GM21528 (cell line): ENCODE data around the gene PTPRJ.

ENCODE experiments used
- ATAC-seq: cut with Tn5 transposase; IDR thresholded peaks from one replicate; pipeline ENCODE4 v1.9.1; 2021; ENCODE audit warnings: mild to moderate bottlenecking, moderate library complexity; ENCODE audit not compliant: unreplicated experiment, low FRiP score

The PTPRJ gene

GRCh38 chr11:48055292-48056132 is 75.2 kb downstream of the PTPRJ start:
- no peak for ATAC-seq

- no peak for ATAC-seq
These were observed 76.2 kb downstream of the PTPRJ start for GRCh38 chr11:48056325-48057183.

GRCh38 chr11:48058064-48058463 is 77.7 kb downstream of the PTPRJ start:
- no peak for ATAC-seq

GRCh38 chr11:48058788-48059187 is 78.4 kb downstream of the PTPRJ start:
- no peak for ATAC-seq

GRCh38 chr11:48062649-48063048 is 82.3 kb downstream of the PTPRJ start:
- ATAC-seq, result no peak

GRCh38 chr11:48063424-48063978 is 83.1 kb downstream of the PTPRJ start:
- no peak for ATAC-seq

GRCh38 chr11:48064306-48064705 is 83.9 kb downstream of the PTPRJ start:
- no peak for ATAC-seq

- ATAC-seq, result no peak
These were observed 86.8 kb downstream of the PTPRJ start for GRCh38 chr11:48066881-48067800.

GRCh38 chr11:48073031-48073861 is 92.9 kb downstream of the PTPRJ start:
- no peak for ATAC-seq

GRCh38 chr11:48074425-48075181 is 94.2 kb downstream of the PTPRJ start:
- ATAC-seq, result no peak

- no peak for ATAC-seq
These were observed 95.3 kb downstream of the PTPRJ start for GRCh38 chr11:48075637-48076036.

GRCh38 chr11:48077251-48077650 is 96.9 kb downstream of the PTPRJ start:
- no peak for ATAC-seq

- ATAC-seq, result no peak
These were observed 98.3 kb downstream of the PTPRJ start for GRCh38 chr11:48078689-48079088.

- no peak for ATAC-seq
These were observed 99.2 kb downstream of the PTPRJ start for GRCh38 chr11:48079596-48079995.

- no peak for ATAC-seq
These were observed 100.0 kb downstream of the PTPRJ start for GRCh38 chr11:48080301-48080861.

GRCh38 chr11:48081151-48082010 is 101.0 kb downstream of the PTPRJ start:
- no peak for ATAC-seq

- no peak for ATAC-seq
These were observed 102.4 kb downstream of the PTPRJ start for GRCh38 chr11:48082771-48083170.
